ENCODE measurements around the gene UQCR11.

UQCR11 gene

DNA sequence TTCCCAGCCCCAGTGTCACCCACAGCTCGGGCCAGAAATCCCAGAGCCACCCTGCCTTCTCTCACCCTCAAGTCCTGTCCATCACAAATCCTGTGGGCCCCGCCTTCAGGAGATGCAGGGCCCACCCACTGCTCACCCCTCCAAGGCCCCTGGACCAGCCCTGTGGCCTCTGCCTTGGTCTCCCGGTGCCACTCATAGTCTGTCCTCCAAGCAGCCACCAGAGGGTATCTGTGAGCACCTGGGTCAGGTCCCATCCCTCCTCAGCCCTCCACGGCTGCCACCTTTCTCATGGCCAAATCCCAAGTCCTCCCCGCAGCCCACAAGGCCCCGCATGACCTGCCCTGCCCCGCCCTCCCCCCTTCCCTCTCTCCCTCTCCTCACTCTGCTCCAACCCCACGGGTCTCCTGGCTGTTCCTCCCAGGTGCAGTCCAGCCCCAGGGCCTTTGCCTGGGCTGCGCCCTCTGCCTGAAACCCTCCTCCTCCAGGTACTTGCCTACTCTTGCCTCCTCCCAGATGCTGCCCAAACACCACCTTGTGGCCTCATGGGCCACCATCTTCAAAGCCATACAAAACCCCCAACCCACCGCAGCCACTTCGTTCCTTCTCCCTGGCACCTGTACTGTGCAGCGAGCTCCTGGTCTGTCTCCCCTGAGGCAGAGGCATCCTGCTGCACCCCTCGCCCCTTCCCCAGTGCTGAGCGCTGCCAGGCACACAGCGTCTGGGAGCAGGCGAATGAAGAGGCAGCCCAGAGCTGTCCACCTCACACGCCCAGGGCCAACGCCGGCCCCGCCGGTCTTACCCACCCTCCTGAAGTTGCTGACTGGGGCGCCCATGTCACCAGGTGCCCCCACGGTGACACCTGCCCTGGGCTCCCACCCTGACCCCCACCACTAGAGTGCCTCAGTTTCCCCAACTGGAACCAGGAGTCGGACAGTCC lies 13.2 kb upstream of the UQCR11 start:
- in situ Hi-C loops (cut with MboI; ENCODE audit: low sequenced_read_pairs) = no loop called here

GRCh38 chr19:1616875-1617274 lies 11.6 kb upstream of the UQCR11 start:
- in situ Hi-C loops (cut with MboI; ENCODE audit: low sequenced_read_pairs) = no loop called here

DNA sequence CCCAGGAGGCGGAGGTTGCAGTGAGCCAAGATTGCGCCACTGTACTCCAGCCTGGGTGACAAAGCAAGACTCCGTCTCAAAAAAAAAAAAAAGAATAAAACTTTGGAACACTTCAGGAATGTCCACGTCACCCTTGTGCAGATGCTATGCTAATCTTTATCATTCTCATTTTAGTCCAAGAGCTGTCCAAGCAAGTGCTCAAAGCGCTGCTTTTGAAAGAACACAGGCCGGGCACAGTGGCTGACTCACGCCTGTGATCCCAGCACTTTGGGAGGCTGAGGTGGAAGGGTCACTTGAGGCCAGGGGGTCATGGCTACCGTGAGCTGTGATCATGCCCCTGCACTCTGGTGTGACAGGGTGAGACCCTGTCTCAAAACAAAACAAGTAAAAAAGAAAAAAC lies 11.1 kb upstream of the UQCR11 start:
- in situ Hi-C loops (cut with MboI; ENCODE audit: low sequenced_read_pairs) = no loop called here

DNA sequence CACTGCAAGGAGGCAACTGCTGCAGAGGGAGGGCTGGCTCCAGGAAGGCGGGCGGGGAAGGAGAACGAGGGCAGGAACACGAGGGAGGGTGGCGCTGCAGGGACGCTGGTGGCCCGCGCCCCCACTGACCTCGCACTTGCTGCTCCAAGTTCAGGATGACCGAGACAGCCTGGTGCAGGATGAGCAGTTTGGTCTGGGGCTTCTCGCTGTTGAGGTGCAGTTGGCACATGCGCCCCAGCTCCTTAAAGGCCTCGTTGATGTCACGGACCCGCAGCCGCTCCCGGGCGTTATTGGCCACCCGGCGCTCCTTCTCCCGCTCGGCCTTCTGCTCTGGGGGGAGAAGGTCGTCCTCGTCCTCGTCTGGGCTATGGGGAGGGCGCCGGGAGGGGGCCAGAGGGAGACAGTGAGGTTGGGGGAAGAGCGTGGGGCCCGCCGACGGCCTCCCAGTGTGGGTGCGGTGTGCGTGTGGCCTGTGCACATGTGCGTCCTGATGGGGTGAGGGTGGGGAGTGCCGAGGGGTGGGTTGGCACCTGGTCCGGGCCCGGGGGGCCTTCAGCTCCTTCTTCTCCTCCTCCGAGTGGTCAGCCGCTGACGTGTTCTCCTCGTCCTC lies 10.0 kb upstream of the UQCR11 start:
- in situ Hi-C loops (cut with MboI; ENCODE audit: low sequenced_read_pairs) = no loop called here

DNA sequence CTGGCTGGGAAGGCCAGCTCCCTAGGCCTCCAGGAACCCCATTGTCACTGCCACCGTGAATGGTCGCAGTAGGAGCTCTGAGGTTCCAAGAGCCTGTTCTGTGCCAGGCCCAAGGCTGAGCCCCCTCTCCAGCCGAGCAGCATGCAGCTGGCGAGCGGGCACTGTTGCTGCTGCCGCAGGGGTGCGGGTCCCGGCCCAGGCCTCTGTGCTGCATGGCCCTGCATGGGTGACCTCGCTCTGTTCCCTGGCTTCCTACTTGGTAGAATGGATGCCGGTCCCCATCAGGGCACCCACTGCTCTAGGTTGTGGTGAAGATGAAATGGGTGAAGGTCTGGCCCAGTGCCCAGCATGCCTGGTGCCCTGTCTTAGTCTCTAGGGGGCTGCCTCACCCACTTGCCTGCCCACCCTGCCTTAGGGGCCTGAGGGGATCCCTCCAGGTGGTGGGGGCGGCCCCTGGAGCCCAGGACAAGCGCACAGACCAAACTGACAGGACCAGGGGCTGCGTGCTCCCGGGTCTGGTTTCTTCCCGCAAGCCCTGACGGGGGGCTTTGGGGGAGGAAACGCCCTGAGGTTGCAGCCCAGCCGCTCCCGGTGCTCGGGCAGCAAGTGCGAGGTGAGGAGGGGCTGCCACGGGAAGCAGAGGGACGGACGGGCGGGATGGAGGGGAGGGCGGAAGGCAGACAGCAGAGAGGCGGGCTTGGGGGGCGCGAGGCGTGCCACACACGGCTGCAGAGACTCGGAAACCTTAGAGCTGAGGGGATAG lies 8.7 kb upstream of the UQCR11 start:
- in situ Hi-C loops (cut with MboI; ENCODE audit: low sequenced_read_pairs) = no loop called here

DNA sequence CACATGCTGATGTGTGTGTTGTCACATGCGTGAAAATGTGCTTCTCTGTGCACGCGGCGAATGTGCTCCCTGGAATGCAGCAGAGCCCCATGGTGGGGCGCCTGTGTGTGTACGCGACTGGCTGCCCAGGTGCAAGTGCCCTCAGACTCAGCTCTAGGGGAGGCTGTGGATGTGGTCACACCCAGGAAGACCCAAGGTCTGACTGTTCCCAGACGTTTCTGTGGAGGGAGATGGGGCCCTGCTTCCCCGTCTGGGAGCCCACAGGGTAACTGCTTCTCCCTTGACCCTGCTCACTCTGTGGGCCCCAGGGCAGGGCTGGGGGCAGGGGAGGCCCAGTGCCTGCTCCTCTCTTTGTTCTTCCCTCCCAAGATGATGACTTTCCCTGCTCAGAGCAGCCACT lies 7.9 kb upstream of the UQCR11 start:
- in situ Hi-C loops (cut with MboI; ENCODE audit: low sequenced_read_pairs) = no loop called here

- in situ Hi-C loops (cut with MboI; ENCODE audit: low sequenced_read_pairs) = no loop called here
Observed at GRCh38 chr19:1612114-1613086, 7.1 kb upstream of the UQCR11 start.

GRCh38 chr19:1611353-1611752 lies 6.1 kb upstream of the UQCR11 start:
- in situ Hi-C loops (cut with MboI; ENCODE audit: low sequenced_read_pairs) = no loop called here

DNA sequence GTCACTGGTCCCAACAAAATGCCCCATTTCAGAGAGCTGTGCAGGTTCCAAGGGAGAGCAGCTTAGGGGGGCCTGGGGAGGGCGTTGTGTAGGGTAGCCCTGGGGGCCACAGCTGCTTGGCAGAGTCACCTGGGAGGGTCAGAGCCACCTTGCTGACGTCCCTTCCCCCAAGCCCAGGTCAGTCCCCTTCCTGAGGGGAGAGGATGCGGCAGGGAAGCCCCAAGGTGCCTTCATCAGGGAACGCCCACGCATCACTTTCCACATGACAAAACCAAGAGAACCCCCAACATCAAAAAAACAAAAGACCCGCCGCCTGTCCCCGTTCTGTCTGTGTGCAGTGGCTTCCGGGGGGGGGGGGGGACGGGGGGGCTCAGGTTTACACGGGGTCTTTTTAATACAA lies 5.3 kb upstream of the UQCR11 start:
- in situ Hi-C loops (cut with MboI; ENCODE audit: low sequenced_read_pairs) = no loop called here

GRCh38 chr19:1609680-1610474 lies 4.6 kb upstream of the UQCR11 start:
- in situ Hi-C loops (cut with MboI; ENCODE audit: low sequenced_read_pairs) = no loop called here

GRCh38 chr19:1609103-1609396 lies 3.8 kb upstream of the UQCR11 start:
- in situ Hi-C loops (cut with MboI; ENCODE audit: low sequenced_read_pairs) = no loop called here

- in situ Hi-C loops (cut with MboI; ENCODE audit: low sequenced_read_pairs) = no loop called here
Observed at GRCh38 chr19:1608359-1609102, 3.3 kb upstream of the UQCR11 start.

DNA sequence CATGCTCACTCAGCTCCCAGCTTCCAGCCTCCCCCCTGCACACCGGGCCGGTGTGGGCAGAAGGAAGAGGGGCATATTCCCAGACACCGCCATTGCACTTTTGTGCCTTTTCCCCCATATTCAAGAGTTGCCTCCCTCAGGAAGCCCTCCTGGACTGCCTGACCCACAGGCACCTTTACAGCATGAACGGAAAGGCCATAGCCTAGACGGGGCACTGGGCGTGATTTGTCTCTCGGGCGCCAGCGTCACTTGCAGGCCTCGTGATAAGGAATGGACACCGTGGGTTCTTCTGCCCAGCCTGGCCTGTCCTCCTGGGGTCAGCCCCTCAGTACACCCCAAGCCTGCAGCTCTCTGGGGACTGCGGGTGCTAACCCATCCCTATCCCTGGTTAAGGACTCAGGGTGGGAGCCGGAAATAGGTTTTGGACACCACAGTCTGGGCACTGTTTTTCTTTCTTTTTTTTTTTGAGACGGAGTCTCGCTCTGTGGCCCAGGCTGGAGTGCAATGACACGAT lies 933 bp upstream of the UQCR11 start:
- in situ Hi-C loops (cut with MboI; ENCODE audit: low sequenced_read_pairs) = no loop called here

GRCh38 chr19:1602091-1602707 lies 3.1 kb downstream of the UQCR11 start:
- in situ Hi-C loops (cut with MboI; ENCODE audit: low sequenced_read_pairs) = no loop called here

DNA sequence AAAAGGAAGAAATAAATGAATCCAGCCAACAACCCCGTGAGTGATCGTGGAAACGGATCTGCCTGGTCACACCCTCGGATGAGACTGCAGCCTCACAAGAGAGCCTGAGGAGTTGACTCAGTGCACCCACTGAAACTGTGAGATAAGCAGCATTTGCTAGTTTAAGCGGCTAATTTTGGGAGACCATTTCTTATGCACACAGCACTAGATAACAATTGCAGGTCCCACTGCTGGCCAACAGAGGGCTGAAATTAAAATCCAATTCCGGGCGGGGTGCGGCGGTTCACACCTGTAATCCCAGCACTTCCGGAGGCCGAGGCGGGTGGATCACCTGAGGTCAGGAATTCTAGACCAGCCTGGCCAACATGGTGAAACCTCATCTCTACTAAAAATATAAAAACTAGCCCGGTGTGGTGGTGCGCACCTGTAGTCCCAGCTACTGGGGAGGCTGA lies 3.6 kb downstream of the UQCR11 start:
- in situ Hi-C loops (cut with MboI; ENCODE audit: low sequenced_read_pairs) = no loop called here

DNA sequence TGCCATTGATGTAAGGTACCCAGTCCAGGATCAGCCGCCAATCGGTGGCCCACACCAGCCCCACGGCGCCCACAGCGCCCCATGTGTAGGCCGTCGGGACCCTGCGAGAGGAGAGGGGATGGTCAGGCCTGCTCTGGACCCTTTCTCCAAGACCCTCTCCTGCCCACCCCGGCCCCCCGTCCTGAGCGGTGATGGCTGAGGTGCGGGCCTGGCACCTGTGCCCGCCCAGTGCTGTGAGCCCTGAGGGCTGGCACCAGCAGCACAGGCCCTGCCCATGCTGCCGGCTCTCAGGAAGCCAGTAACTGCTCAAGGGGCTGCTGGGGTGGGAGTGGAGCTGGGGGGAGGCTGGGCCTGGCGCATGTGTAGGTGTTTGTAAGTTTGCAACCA lies 5.8 kb downstream of the UQCR11 start:
- in situ Hi-C loops (cut with MboI; ENCODE audit: low sequenced_read_pairs) = no loop called here

GRCh38 chr19:1598777-1599459 lies 6.3 kb downstream of the UQCR11 start:
- in situ Hi-C loops (cut with MboI; ENCODE audit: low sequenced_read_pairs) = no loop called here

DNA sequence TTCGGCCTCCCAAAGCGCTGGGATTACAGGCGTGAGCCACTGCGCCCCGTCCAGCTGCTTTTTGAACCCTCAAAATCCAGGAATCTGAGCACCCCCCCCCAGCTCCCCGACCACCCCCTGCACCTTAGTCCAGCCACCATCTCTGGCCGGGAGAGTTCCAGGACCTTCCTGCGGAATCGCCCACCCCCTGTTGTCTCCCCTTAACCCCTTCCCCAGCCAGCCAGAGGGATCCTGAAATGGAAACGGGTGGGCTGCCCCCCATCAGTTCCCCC lies 11.8 kb downstream of the UQCR11 start:
- in situ Hi-C loops (cut with MboI; ENCODE audit: low sequenced_read_pairs) = no loop called here

Measured in HL-60/S4 (cell line).